ENCODE results near the gene CELF3.
"Not testable (repeated sequence)": the region's sequence is repeated elsewhere in the genome, so short reads cannot be mapped to it uniquely, and the experiment has no call there.

CELF3 gene

GRCh38 chr1:151705146-151705545 lies 11.5 kb downstream of the CELF3 start:
- DNase-seq (no peak), ATAC-seq (replicated peaks) (no peak)
- no peak overlapping the region for H3K4me3 Mint-ChIP-seq
- peaks cover 7 to 13% of the 10 kb centered on the region in 2 donors for H3K4me1 Mint-ChIP-seq (ENCODE audit: low read depth in 2 of 2)
- H3K36me3 Mint-ChIP-seq (ENCODE audit: insufficient read depth) = no peaks in the 10 kb centered on the region
- H3K27ac Mint-ChIP-seq = no peak overlapping the region
- H3K27me3 Mint-ChIP-seq = no peaks in the 10 kb centered on the region
- H3K9me3 Mint-ChIP-seq = no peaks in the 10 kb centered on the region

- H3K27me3 Mint-ChIP-seq = no peaks in the 10 kb centered on the region
- DNase-seq = no peak
- peaks cover 7 to 14% of the 10 kb centered on the region in 2 donors for H3K4me1 Mint-ChIP-seq (ENCODE audit: low read depth in 2 of 2)
- H3K9me3 Mint-ChIP-seq = no peaks in the 10 kb centered on the region
- H3K27ac Mint-ChIP-seq = no peak overlapping the region
- H3K4me3 Mint-ChIP-seq = no peak overlapping the region
- ATAC-seq (replicated peaks) = no peak
- peaks cover 4% of the 10 kb centered on the region for H3K36me3 Mint-ChIP-seq (ENCODE audit: insufficient read depth)
Measured at GRCh38 chr1:151704246-151704645, 12.4 kb downstream of the CELF3 start.

- H3K4me3 Mint-ChIP-seq = no peak overlapping the region
- no peak for ATAC-seq (replicated peaks)
- no peak for DNase-seq
- H3K27me3 Mint-ChIP-seq = no peaks in the 10 kb centered on the region
- no peaks in the 10 kb centered on the region for H3K9me3 Mint-ChIP-seq
- peaks cover 7 to 14% of the 10 kb centered on the region in 2 donors for H3K4me1 Mint-ChIP-seq (ENCODE audit: low read depth in 2 of 2)
- peaks cover 6% of the 10 kb centered on the region for H3K36me3 Mint-ChIP-seq (ENCODE audit: insufficient read depth)
- H3K27ac Mint-ChIP-seq = peak overlapping the region in 1 of 2 donors; percentile 11
Measured at GRCh38 chr1:151703813-151704212, 12.8 kb downstream of the CELF3 start.

- Mint-ChIP-seq H3K9me3 (no peaks in the 10 kb centered on the region), H3K4me1 (ENCODE audit: low read depth in 2 of 2) (peaks cover 7 to 14% of the 10 kb centered on the region in 2 donors), H3K27me3 (no peaks in the 10 kb centered on the region), H3K4me3 (no peak overlapping the region), H3K36me3 (ENCODE audit: insufficient read depth) (peaks cover 7% of the 10 kb centered on the region), H3K27ac (no peak overlapping the region)
- no peak for DNase-seq
- no peak for ATAC-seq (replicated peaks)
Measured at GRCh38 chr1:151702936-151703335, 13.7 kb downstream of the CELF3 start.

- H3K27ac Mint-ChIP-seq = no peak overlapping the region
- no peak for ATAC-seq (replicated peaks)
Measured at GRCh38 chr1:151701515-151701914, 15.1 kb downstream of the CELF3 start.

GRCh38 chr1:151693057-151693651 lies 23.4 kb downstream of the CELF3 start:
- Mint-ChIP-seq H3K4me3 (no peak overlapping the region), H3K9me3 (no peaks in the 10 kb centered on the region), H3K27ac (no peak overlapping the region), H3K4me1 (ENCODE audit: low read depth in 2 of 2) (peaks cover 0 to 5% of the 10 kb centered on the region in 2 donors), H3K27me3 (no peaks in the 10 kb centered on the region), H3K36me3 (ENCODE audit: insufficient read depth) (peaks cover 48% of the 10 kb centered on the region)
- DNase-seq (no peak), ATAC-seq (replicated peaks) (no peak)

More at GRCh38 chr1:151701515-151701914, 15.1 kb downstream of the CELF3 start:
- no peak for DNase-seq
- H3K4me3 Mint-ChIP-seq = no peak overlapping the region
- peaks cover 13% of the 10 kb centered on the region for H3K36me3 Mint-ChIP-seq (ENCODE audit: insufficient read depth)
- H3K4me1 Mint-ChIP-seq (ENCODE audit: low read depth in 2 of 2) = peaks cover 7 to 11% of the 10 kb centered on the region in 2 donors
- H3K9me3 Mint-ChIP-seq = no peaks in the 10 kb centered on the region
- H3K27me3 Mint-ChIP-seq = no peaks in the 10 kb centered on the region

GRCh38 chr1:151692226-151692625 lies 24.4 kb downstream of the CELF3 start:
- Mint-ChIP-seq H3K9me3 (no peaks in the 10 kb centered on the region), H3K27ac (no peak overlapping the region), H3K4me1 (ENCODE audit: low read depth in 2 of 2) (peaks cover 0 to 5% of the 10 kb centered on the region in 2 donors), H3K36me3 (ENCODE audit: insufficient read depth) (peaks cover 46% of the 10 kb centered on the region), H3K27me3 (no peaks in the 10 kb centered on the region), H3K4me3 (no peak overlapping the region)
- DNase-seq = no peak
- no peak for ATAC-seq (replicated peaks)

- Mint-ChIP-seq H3K27me3 (no peaks in the 10 kb centered on the region), H3K4me3 (no peak overlapping the region), H3K4me1 (ENCODE audit: low read depth in 2 of 2) (peaks cover 0 to 5% of the 10 kb centered on the region in 2 donors), H3K36me3 (ENCODE audit: insufficient read depth) (peaks cover 37% of the 10 kb centered on the region), H3K27ac (no peak overlapping the region), H3K9me3 (no peaks in the 10 kb centered on the region)
- DNase-seq (no peak), ATAC-seq (replicated peaks) (no peak)
Measured at GRCh38 chr1:151689494-151689893, 27.1 kb downstream of the CELF3 start.

- H3K4me3 Mint-ChIP-seq = no peak overlapping the region
- peaks cover 19% of the 10 kb centered on the region for H3K36me3 Mint-ChIP-seq (ENCODE audit: insufficient read depth)
- no peak for ATAC-seq (replicated peaks)
- H3K27ac Mint-ChIP-seq = no peak overlapping the region
- no peaks in the 10 kb centered on the region for H3K9me3 Mint-ChIP-seq
- peaks cover 0 to 1% of the 10 kb centered on the region in 2 donors for H3K4me1 Mint-ChIP-seq (ENCODE audit: low read depth in 2 of 2)
- no peak for DNase-seq
- no peaks in the 10 kb centered on the region for H3K27me3 Mint-ChIP-seq
Measured at GRCh38 chr1:151686561-151686960, 30.0 kb downstream of the CELF3 start.

- Mint-ChIP-seq H3K27ac (no peak overlapping the region), H3K36me3 (ENCODE audit: insufficient read depth) (peaks cover 19% of the 10 kb centered on the region), H3K4me3 (no peak overlapping the region), H3K4me1 (ENCODE audit: low read depth in 2 of 2) (no peaks in the 10 kb centered on the region), H3K27me3 (no peaks in the 10 kb centered on the region), H3K9me3 (no peaks in the 10 kb centered on the region)
- ATAC-seq (replicated peaks) (no peak), DNase-seq (no peak)
Measured at GRCh38 chr1:151684128-151684527, 32.5 kb downstream of the CELF3 start.

- H3K27ac Mint-ChIP-seq; DNase-seq; ATAC-seq (replicated peaks); H3K4me1 Mint-ChIP-seq (ENCODE audit: low read depth in 2 of 2); H3K9me3 Mint-ChIP-seq; H3K4me3 Mint-ChIP-seq; H3K27me3 Mint-ChIP-seq: not testable (repeated sequence)
- peaks cover 27% of the 10 kb centered on the region for H3K36me3 Mint-ChIP-seq (ENCODE audit: insufficient read depth)
Measured at GRCh38 chr1:151682901-151683300, 33.7 kb downstream of the CELF3 start.

GRCh38 chr1:151681923-151682322 lies 34.7 kb downstream of the CELF3 start:
- Mint-ChIP-seq H3K36me3 (ENCODE audit: insufficient read depth) (peaks cover 24% of the 10 kb centered on the region), H3K9me3 (no peaks in the 10 kb centered on the region), H3K27ac (no peak overlapping the region)

GRCh38 chr1:151680826-151681225 lies 35.8 kb downstream of the CELF3 start:
- Mint-ChIP-seq H3K36me3 (ENCODE audit: insufficient read depth) (peaks cover 28% of the 10 kb centered on the region), H3K4me3 (no peak overlapping the region), H3K4me1 (ENCODE audit: low read depth in 2 of 2) (no peaks in the 10 kb centered on the region), H3K27ac (no peak overlapping the region), H3K27me3 (no peaks in the 10 kb centered on the region), H3K9me3 (no peaks in the 10 kb centered on the region)
- ATAC-seq (replicated peaks) (no peak), DNase-seq (no peak)

More at GRCh38 chr1:151681923-151682322, 34.7 kb downstream of the CELF3 start:
- no peak for DNase-seq
- H3K4me1 Mint-ChIP-seq (ENCODE audit: low read depth in 2 of 2) = no peaks in the 10 kb centered on the region
- no peak for ATAC-seq (replicated peaks)
- H3K27me3 Mint-ChIP-seq = no peaks in the 10 kb centered on the region
- H3K4me3 Mint-ChIP-seq = no peak overlapping the region

GRCh38 chr1:151680391-151680790 lies 36.2 kb downstream of the CELF3 start:
- no peaks in the 10 kb centered on the region for H3K9me3 Mint-ChIP-seq
- no peak overlapping the region for H3K4me3 Mint-ChIP-seq
- H3K27ac Mint-ChIP-seq = no peak overlapping the region
- DNase-seq = no peak
- no peak for ATAC-seq (replicated peaks)
- peaks cover 27% of the 10 kb centered on the region for H3K36me3 Mint-ChIP-seq (ENCODE audit: insufficient read depth)
- no peaks in the 10 kb centered on the region for H3K4me1 Mint-ChIP-seq (ENCODE audit: low read depth in 2 of 2)
- H3K27me3 Mint-ChIP-seq = no peaks in the 10 kb centered on the region
